ENCODE data around the gene LRRC2. TPM values are rescaled to one million over a fixed set of nuclear protein-coding genes. Genes with fewer than 3 reads are reported as not detected.
"Not testable (repeated sequence)": the region's sequence is repeated elsewhere in the genome, so short reads cannot be mapped to it uniquely, and the experiment has no call there.

Gene LRRC2
- total and polyA plus RNA-seq, 4 donors = 1.4 to 4.6 (median 2.9) TPM

DNA sequence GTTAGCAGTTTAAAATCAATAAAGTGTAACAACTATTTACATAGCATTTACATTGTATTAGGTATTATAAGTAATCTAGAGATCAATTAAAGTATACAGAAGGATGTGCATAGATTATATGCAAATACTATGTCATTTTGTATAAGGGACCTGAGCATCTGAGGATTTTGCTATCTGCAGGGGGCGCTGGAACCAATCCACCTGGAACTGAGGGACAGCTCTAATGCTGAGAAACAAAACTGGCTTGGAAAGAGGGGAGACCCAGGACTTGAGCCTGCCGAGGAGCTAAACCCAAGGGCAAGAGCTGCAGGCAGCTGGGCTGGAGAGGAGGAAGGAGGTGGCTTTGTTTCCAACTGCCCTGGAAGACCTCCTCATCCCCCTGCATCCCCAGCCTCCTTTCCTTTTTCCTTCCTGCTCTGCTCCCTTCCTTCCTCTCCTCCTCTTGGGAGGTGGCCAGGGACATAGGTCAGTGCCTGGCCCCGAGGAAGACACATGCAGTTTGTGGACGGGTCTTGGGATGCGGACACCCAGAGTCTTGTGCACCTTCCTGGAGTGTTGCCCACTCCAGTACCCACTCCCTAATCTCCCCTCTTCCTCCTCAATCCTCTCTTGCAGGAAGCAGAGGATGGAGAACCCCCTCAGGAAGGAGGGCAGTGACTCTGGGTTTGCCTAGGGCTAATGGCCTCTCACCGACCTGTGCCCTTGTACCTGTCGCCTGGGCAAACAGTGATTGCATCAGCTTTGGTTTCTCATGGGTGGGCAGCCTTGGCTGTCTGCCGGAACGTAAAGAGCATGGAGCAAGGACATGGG lies 69.2 kb downstream of the LRRC2 start:
- peak in 2 of 6 donors; percentile 17 to 34 for DNase-seq (ENCODE audit: low read depth in 4 of 6, low spot score in 6 of 6)
- Histone ChIP-seq H3K9me3 (ENCODE audit: control insufficient read depth, insufficient read depth, low read length) (no peaks in the 10 kb centered on the region), H3K27me3 (ENCODE audit: control insufficient read depth, insufficient read depth, low read length) (no peaks in the 10 kb centered on the region), H3K4me1 (ENCODE audit: control insufficient read depth, insufficient read depth, low read length) (peaks cover 4% of the 10 kb centered on the region), H3K27ac (ENCODE audit: low read depth, low read length) (no peak overlapping the region), H3K36me3 (ENCODE audit: control insufficient read depth, insufficient read depth, low read length) (no peaks in the 10 kb centered on the region), H3K4me3 (ENCODE audit: low read depth, low read length) (no peak overlapping the region)
- 64% methylated on average over 6 of the region's 9 CpGs for WGBS (ENCODE audit: insufficient coverage)

DNA sequence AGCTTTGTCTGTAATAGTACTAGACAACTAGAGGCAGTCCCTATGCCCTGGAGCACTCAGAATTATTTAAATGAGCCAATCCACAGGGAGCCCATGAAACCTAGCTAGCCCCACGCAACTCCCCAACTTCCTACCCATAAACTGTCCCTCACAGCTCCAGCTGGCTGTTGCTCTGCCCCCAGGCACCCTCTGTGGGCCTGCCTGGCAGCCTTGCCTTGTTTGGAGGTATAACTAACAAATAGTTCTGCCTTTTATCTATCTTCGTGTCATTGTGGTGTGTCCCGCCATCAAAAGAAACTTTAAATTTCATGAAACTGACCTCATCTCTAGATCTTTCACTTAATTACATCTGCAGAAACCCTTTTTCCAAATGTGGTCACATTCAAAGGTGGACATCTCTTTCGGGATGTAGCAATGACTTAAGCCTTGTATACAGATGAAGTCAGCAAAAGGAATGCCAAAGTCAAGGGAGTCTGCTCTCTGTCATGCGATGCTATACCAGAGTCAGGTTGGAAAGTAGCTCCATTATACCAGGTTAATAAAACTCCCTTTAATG lies 70.1 kb downstream of the LRRC2 start:
- Histone ChIP-seq H3K36me3 (ENCODE audit: control insufficient read depth, insufficient read depth, low read length) (no peaks in the 10 kb centered on the region), H3K27me3 (ENCODE audit: control insufficient read depth, insufficient read depth, low read length) (no peaks in the 10 kb centered on the region), H3K27ac (ENCODE audit: low read depth, low read length) (no peak overlapping the region), H3K4me1 (ENCODE audit: control insufficient read depth, insufficient read depth, low read length) (peaks cover 4% of the 10 kb centered on the region), H3K9me3 (ENCODE audit: control insufficient read depth, insufficient read depth, low read length) (no peaks in the 10 kb centered on the region), H3K4me3 (ENCODE audit: low read depth, low read length) (no peak overlapping the region)
- DNase-seq (ENCODE audit: low read depth in 4 of 6, low spot score in 6 of 6) = no peak
- WGBS (ENCODE audit: insufficient coverage) = 40% methylated on average over 1 of the region's 5 CpGs

DNA sequence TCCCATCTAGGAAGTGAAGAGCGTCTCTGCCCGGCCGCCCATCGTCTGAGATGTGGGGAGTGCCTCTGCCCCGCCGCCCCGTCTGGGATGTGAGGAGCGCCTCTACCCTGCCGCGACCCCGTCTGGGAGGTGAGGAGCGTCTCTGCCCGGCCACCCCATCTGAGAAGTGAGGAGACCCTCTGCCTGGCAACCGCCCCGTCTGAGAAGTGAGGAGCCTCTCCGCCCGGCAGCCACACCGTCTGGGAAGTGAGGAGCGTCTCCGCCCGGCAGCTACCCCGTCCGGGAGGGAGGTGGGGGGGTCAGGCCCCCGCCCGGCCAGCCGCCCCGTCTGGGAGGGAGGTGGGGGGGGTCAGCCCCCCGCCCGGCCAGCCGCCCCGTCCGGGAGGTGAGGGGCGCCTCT lies 71.6 kb downstream of the LRRC2 start:
- DNase-seq (ENCODE audit: low read depth in 4 of 6, low spot score in 6 of 6) = not testable (repeated sequence)

DNA sequence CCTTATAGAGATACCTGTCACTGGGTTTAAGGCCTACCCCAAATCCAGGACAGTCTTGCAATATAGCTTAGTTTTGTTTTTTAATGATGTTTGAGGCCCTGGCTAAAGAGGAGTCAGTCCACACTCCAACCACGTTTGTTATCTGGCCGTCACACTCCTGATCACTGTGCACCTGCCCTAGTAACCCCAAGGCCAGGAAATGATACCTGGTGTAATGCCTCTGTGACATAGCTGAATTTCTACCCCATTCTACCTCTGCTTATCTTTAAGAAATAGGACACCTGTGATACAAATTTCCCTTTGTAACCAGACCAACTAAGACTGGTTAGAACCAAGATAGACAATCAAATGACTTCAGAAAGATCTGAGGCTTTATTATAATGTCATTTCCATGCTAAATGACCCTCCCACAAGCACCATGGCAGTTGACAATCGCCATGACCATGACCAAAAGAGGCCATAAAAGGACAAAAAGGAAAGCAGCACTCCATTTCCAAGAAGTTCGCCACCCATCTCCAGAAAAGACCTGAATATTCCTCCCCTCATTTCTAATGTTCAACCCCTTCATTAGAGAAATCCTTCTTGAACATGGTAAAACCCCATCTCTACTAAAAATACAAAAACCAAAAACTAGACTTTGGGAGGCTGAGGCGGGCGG lies 73.1 kb downstream of the LRRC2 start:
- 78% methylated on average over 4 of the region's 6 CpGs for WGBS (ENCODE audit: insufficient coverage)
- Histone ChIP-seq H3K9me3 (ENCODE audit: control insufficient read depth, insufficient read depth, low read length) (no peaks in the 10 kb centered on the region), H3K27ac (ENCODE audit: low read depth, low read length) (no peak overlapping the region), H3K4me1 (ENCODE audit: control insufficient read depth, insufficient read depth, low read length) (peaks cover 11% of the 10 kb centered on the region), H3K36me3 (ENCODE audit: control insufficient read depth, insufficient read depth, low read length) (no peaks in the 10 kb centered on the region), H3K27me3 (ENCODE audit: control insufficient read depth, insufficient read depth, low read length) (peaks cover 7% of the 10 kb centered on the region), H3K4me3 (ENCODE audit: low read depth, low read length) (no peak overlapping the region)
- DNase-seq (ENCODE audit: low read depth in 4 of 6, low spot score in 6 of 6) = no peak

More for the DNA sequence above, 71.6 kb downstream of the LRRC2 start:
- not testable (repeated sequence) for H3K4me1 ChIP-seq (ENCODE audit: control insufficient read depth, insufficient read depth, low read length); H3K36me3 ChIP-seq (ENCODE audit: control insufficient read depth, insufficient read depth, low read length); H3K9me3 ChIP-seq (ENCODE audit: control insufficient read depth, insufficient read depth, low read length); H3K27me3 ChIP-seq (ENCODE audit: control insufficient read depth, insufficient read depth, low read length); H3K4me3 ChIP-seq (ENCODE audit: low read depth, low read length); H3K27ac ChIP-seq (ENCODE audit: low read depth, low read length)
- 96% methylated on average over 12 of the region's 33 CpGs for WGBS (ENCODE audit: insufficient coverage)

DNA sequence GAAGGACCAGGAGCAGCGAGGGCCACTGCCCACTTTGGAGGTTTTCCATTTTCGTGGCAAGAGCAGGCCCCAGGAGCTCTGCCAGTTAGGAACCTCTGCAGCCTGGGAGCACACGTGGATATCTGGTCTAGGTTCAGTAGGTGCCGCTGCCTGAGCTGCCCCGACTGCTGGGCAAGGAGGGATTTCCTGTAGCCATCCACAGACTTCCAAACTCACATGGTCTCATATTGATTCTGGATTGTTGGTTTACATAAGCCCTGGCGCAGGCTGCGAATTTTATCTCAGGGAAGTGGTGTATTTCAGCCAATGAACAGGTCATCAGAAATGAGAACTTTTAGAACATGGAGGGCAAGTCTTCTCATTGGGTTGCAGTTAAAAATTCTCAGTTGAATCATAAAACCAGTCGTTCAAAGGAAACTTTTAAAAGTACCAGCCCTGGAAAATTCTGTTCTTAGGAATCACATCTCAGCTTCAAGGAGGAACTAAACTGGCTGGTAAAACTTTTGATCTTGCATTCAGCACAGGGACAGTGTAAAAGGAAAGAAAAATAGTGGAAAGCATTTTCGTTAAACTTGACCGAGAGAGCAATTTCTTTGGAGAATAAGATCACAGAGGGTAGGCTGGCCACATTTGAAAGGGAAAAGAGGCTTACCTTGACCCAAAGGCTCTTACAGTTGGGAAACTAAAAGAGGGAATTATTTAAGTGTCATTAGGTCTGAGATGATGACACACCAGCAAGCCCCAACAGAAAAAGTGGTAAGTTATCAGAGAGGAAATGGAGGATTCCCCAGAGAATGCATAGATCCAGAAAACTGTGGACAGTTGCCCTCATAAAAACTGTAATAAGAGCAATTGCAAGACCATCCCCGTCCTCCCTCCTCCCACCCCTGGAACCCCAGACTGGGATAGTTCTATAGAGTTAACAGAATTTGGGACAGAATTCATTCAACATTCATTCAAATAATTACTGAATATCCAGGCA lies 74.7 kb downstream of the LRRC2 start:
- Histone ChIP-seq H3K27ac (ENCODE audit: low read depth, low read length) (no peak overlapping the region), H3K4me3 (ENCODE audit: low read depth, low read length) (no peak overlapping the region), H3K27me3 (ENCODE audit: control insufficient read depth, insufficient read depth, low read length) (peaks cover 7% of the 10 kb centered on the region), H3K36me3 (ENCODE audit: control insufficient read depth, insufficient read depth, low read length) (no peaks in the 10 kb centered on the region), H3K4me1 (ENCODE audit: control insufficient read depth, insufficient read depth, low read length) (peaks cover 7% of the 10 kb centered on the region), H3K9me3 (ENCODE audit: control insufficient read depth, insufficient read depth, low read length) (no peaks in the 10 kb centered on the region)
- 85% methylated on average over 7 of the region's 11 CpGs for WGBS (ENCODE audit: insufficient coverage)
- no peak for DNase-seq (ENCODE audit: low read depth in 4 of 6, low spot score in 6 of 6)

DNA sequence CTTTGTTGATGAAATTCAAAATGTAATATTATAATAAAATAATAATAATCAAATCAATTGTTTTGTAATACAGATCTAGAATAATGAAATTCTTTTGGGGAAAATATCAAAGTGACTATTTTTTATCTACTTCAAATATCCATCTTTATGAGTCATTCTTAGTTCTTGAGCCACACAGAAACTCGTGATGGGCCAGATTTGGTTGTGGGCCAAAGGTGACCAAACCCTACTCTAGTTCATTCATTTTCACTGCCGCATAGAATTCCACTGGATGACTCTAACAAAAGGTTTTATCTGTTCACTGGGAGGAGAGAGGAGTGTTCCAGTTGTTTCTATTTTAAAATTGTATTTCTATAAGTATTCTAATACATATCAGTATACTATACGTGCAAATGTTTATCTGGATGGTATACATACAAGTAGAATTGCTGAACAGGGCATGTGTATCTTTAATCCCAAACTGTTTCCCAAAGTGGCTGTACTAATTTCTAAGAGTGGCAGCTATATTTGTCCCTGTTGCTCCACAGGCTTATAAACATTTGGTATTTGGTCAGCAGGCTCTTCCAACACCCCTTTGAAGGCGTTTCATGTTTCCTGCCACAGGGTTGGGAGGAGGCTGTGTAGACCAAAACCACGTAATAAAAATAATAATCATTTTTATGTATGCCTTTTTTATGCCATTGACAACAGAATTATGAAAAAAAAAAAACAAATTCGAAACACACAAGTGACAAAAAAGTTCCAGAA lies 75.6 kb downstream of the LRRC2 start:
- Histone ChIP-seq H3K4me3 (ENCODE audit: low read depth, low read length) (no peak overlapping the region), H3K27ac (ENCODE audit: low read depth, low read length) (no peak overlapping the region), H3K36me3 (ENCODE audit: control insufficient read depth, insufficient read depth, low read length) (no peaks in the 10 kb centered on the region), H3K9me3 (ENCODE audit: control insufficient read depth, insufficient read depth, low read length) (no peaks in the 10 kb centered on the region), H3K4me1 (ENCODE audit: control insufficient read depth, insufficient read depth, low read length) (peaks cover 7% of the 10 kb centered on the region), H3K27me3 (ENCODE audit: control insufficient read depth, insufficient read depth, low read length) (peaks cover 7% of the 10 kb centered on the region)
- no peak for DNase-seq (ENCODE audit: low read depth in 4 of 6, low spot score in 6 of 6)
- whole genome bisulfite sequencing (ENCODE audit: insufficient coverage) = 75% methylated on average over 1 of the region's 6 CpGs

DNA sequence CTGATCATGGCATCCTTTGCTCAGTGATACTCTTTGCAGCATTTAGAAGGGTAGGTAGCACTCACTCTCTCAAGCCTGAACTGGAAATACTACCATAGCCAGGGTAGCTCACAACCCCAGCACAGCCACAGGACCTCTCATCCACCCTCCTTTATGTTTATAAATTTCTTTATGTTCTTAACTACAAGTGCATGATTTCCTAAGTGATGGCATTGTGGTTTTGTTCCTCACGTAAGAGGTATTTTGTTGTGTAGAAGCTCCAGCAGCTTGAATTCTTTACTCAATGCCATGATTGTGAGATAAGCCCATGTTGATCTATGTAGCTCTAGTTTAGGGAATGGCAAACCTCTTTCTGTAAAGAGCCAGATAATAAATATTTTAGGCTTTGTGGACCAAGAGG lies 76.2 kb downstream of the LRRC2 start:
- H3K27ac ChIP-seq (ENCODE audit: low read depth, low read length) = no peak overlapping the region
- H3K9me3 ChIP-seq (ENCODE audit: control insufficient read depth, insufficient read depth, low read length) = no peaks in the 10 kb centered on the region
- H3K36me3 ChIP-seq (ENCODE audit: control insufficient read depth, insufficient read depth, low read length) = no peaks in the 10 kb centered on the region
- peaks cover 7% of the 10 kb centered on the region for H3K4me1 ChIP-seq (ENCODE audit: control insufficient read depth, insufficient read depth, low read length)
- DNase-seq (ENCODE audit: low read depth in 4 of 6, low spot score in 6 of 6) = no peak
- peaks cover 7% of the 10 kb centered on the region for H3K27me3 ChIP-seq (ENCODE audit: control insufficient read depth, insufficient read depth, low read length)
- H3K4me3 ChIP-seq (ENCODE audit: low read depth, low read length) = no peak overlapping the region
- no CpG with 5 or more reads among the region's 1 CpG for WGBS (ENCODE audit: insufficient coverage)

DNA sequence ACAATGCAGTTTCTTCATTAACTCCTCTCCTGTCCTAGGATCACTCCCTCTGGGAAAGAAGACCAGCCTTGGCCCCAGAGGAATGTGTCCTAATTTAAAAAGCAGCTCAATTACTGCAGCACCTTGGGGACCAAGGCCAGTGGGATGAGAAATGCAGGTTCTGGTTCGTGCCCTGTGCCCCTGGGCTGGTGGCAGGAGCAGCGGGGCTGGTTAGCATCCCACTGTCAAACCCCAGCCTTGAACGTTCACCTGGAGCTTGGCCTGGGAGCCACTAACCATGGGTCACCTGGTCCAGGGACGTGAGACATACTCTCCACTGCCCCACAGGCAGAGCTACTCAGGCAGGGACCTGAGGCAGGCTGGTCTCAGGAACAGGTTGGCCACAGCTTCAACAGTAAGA lies 76.7 kb downstream of the LRRC2 start:
- Histone ChIP-seq H3K27me3 (ENCODE audit: control insufficient read depth, insufficient read depth, low read length) (peaks cover 7% of the 10 kb centered on the region), H3K4me3 (ENCODE audit: low read depth, low read length) (no peak overlapping the region), H3K36me3 (ENCODE audit: control insufficient read depth, insufficient read depth, low read length) (no peaks in the 10 kb centered on the region), H3K4me1 (ENCODE audit: control insufficient read depth, insufficient read depth, low read length) (peaks cover 7% of the 10 kb centered on the region), H3K27ac (ENCODE audit: low read depth, low read length) (no peak overlapping the region), H3K9me3 (ENCODE audit: control insufficient read depth, insufficient read depth, low read length) (no peaks in the 10 kb centered on the region)
- no peak for DNase-seq (ENCODE audit: low read depth in 4 of 6, low spot score in 6 of 6)
- 98% methylated on average over 4 of the region's 4 CpGs for WGBS (ENCODE audit: insufficient coverage)
